VCaP (cell line): Measurements from ENCODE around the gene PLPPR3.

Experiments used
- H3K27ac ChIP-seq: fragments of 450-650 bp; 2 replicates; pipeline ENCODE4 v1.5.1; 2017
- TF ChIP-seq, protein P1 (sequence below): fragments of 450-650 bp; conservative IDR thresholded peaks from 2 replicates; pipeline ENCODE4 v1.5.1; 2017; ENCODE audit warnings: mild to moderate bottlenecking, moderate library complexity

PLPPR3 gene

GRCh38 chr19:812747-813218 is 9.0 kb downstream of the PLPPR3 start:
- TF ChIP-seq, protein P1, sequence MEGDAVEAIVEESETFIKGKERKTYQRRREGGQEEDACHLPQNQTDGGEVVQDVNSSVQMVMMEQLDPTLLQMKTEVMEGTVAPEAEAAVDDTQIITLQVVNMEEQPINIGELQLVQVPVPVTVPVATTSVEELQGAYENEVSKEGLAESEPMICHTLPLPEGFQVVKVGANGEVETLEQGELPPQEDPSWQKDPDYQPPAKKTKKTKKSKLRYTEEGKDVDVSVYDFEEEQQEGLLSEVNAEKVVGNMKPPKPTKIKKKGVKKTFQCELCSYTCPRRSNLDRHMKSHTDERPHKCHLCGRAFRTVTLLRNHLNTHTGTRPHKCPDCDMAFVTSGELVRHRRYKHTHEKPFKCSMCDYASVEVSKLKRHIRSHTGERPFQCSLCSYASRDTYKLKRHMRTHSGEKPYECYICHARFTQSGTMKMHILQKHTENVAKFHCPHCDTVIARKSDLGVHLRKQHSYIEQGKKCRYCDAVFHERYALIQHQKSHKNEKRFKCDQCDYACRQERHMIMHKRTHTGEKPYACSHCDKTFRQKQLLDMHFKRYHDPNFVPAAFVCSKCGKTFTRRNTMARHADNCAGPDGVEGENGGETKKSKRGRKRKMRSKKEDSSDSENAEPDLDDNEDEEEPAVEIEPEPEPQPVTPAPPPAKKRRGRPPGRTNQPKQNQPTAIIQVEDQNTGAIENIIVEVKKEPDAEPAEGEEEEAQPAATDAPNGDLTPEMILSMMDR: no peak
- no peak overlapping the region for H3K27ac ChIP-seq

GRCh38 chr19:812049-812746 is 9.6 kb downstream of the PLPPR3 start:
- H3K27ac ChIP-seq: no peak overlapping the region
- TF ChIP-seq, protein P1: no peak

- H3K27ac ChIP-seq: no peak overlapping the region
- TF ChIP-seq, protein P1: no peak
These were observed 10.2 kb downstream of the PLPPR3 start for GRCh38 chr19:811506-812048.

DNA sequence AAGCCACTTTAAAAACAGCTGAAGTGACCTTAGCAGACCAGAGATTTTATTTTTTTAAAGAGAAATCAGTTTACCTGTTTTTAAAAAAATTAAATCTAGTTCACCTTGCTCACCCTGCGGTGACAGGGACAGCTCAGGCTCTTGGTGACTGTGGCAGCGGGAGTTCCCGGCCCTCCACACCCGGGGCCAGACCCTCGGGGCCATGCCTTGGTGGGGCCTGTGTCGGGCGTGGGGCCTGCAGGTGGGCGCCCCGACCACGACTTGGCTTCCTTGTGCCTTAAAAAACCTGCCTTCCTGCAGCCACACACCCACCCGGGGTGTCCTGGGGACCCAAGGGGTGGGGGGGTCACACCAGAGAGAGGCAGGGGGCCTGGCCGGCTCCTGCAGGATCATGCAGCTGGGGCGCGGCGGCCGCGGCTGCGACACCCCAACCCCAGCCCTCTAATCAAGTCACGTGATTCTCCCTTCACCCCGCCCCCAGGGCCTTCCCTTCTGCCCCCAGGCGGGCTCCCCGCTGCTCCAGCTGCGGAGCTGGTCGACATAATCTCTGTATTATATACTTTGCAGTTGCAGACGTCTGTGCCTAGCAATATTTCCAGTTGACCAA is 10.8 kb downstream of the PLPPR3 start:
- no peak overlapping the region for H3K27ac ChIP-seq
- TF ChIP-seq, protein P1: no peak

GRCh38 chr19:810077-810855 is 11.5 kb downstream of the PLPPR3 start:
- TF ChIP-seq, protein P1: no peak
- no peak overlapping the region for H3K27ac ChIP-seq

DNA sequence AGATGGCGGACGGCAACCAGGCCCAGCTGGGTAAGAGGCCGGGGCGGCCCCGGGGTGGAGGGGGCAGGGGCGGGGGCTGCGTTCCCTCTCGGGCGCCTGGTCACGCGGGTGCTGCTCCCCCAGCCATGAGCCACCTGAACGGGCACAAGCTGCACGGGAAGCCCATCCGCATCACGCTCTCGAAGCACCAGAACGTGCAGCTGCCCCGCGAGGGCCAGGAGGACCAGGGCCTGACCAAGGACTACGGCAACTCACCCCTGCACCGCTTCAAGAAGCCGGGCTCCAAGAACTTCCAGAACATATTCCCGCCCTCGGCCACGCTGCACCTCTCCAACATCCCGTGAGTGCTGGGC is 13.4 kb downstream of the PLPPR3 start:
- no peak overlapping the region for H3K27ac ChIP-seq
- TF ChIP-seq, protein P1: no peak
